ENCODE results near the gene MYL3. TPM values are rescaled to one million over a fixed set of nuclear protein-coding genes. Genes with fewer than 3 reads are reported as not detected.

MYL3 gene
- total and polyA plus RNA-seq, 2 of the 4 experiments (the other 2 are of a cell fraction) = 0.09 TPM; not detected in 1

GRCh38 chr3:46883830-46884185 lies 20.6 kb upstream of the MYL3 start:
- dilution Hi-C loops (cut with HindIII; ENCODE audit: low sequenced_read_pairs, unreplicated experiment) = no loop called here
- H3K9me3 ChIP-seq (ENCODE audit: control insufficient read depth, insufficient read depth, low read length) = no peaks in the 10 kb centered on the region
- no peak for DNase-seq
- H4K91ac ChIP-seq (ENCODE audit: insufficient read depth, low read depth, low read length) = no peak overlapping the region
- H2BK20ac ChIP-seq (ENCODE audit: low read depth, low read length) = no peak overlapping the region
- 30% methylated on average over 2 of the region's 4 CpGs; no CpG with 5 or more reads in 1 of the 2 experiments for WGBS, 2 experiments (ENCODE audit: extremely low coverage in 2 of 2, insufficient read length in 1 of 2)
- no peak overlapping the region for H2AFZ ChIP-seq (replicated peaks; ENCODE audit: low read length, poor library complexity)
- no peaks in the 10 kb centered on the region for H3K4me1 ChIP-seq (ENCODE audit: control insufficient read depth, insufficient read depth, low read length)
- TF ChIP-seq USF2 (IDR thresholded peaks at IDR 0.05; ENCODE audit: low read depth, low read length) (no peak), MAZ (IDR thresholded peaks at IDR 0.05; ENCODE audit: borderline replicate concordance, low read depth, low read length) (no peak), FOS (IDR thresholded peaks at IDR 0.05; ENCODE audit: low read depth, low read length) (no peak), RAD21 (IDR thresholded peaks at IDR 0.05; ENCODE audit: low read length) (no peak), RFX5 (IDR thresholded peaks at IDR 0.05; ENCODE audit: low read depth, low read length) (no peak), CTCF (conservative IDR thresholded peaks at IDR 0.05; ENCODE audit: low read depth, low read length) (no peak), NFE2L2 (IDR thresholded peaks at IDR 0.05; ENCODE audit: low read depth, low read length) (no peak)
- H2BK15ac ChIP-seq (ENCODE audit: low read depth, low read length) = no peak overlapping the region
- no peak overlapping the region for H4K5ac ChIP-seq (ENCODE audit: low read depth, low read length)
- H4K20me1 ChIP-seq (ENCODE audit: insufficient read depth, low read length) = no peaks in the 10 kb centered on the region
- no peaks in the 10 kb centered on the region for H3K9me1 ChIP-seq (ENCODE audit: insufficient read depth, low read length)
- H3K18ac ChIP-seq (ENCODE audit: low read depth, low read length) = no peak overlapping the region
- in situ Hi-C loops (cut with MboI; ENCODE audit: low sequenced_read_pairs) = loop anchor here (25.0 kb wide), 1 partner anchor 397 kb away; the partner anchor contains the start of gene RTP3
- no peak overlapping the region for H2AK5ac ChIP-seq (ENCODE audit: low read depth, low read length)
- no peaks in the 10 kb centered on the region for H3K36me3 ChIP-seq (ENCODE audit: control insufficient read depth, insufficient read depth, low read length)
- H2BK120ac ChIP-seq (ENCODE audit: low read depth, low read length) = no peak overlapping the region
- intact Hi-C loops (cut with micrococcal nuclease) = no loop called here
- no peak overlapping the region for H3K27ac ChIP-seq (ENCODE audit: insufficient read depth, low read length)
- H3K4me3 ChIP-seq (ENCODE audit: insufficient read depth, low read depth, low read length) = no peak overlapping the region
- no peak overlapping the region for H3K14ac ChIP-seq (replicated peaks; ENCODE audit: low read depth, low read length)
- no peak overlapping the region for H4K8ac ChIP-seq (ENCODE audit: low read depth in 2 of 2, low read length in 2 of 2)
- no peak overlapping the region for H2AK9ac ChIP-seq (replicated peaks; ENCODE audit: low read depth, low read length, poor library complexity)
- no peak overlapping the region for H2BK5ac ChIP-seq (ENCODE audit: low read depth, low read length, poor library complexity, severe bottlenecking)
- ChIA-PET CTCF (no interaction called here), POLR2A (ENCODE audit: unreplicated experiment) (no interaction called here)
- H3K79me1 ChIP-seq (ENCODE audit: low read depth in 1 of 2, low read length in 2 of 2) = no peaks in the 10 kb centered on the region
- H3K23ac ChIP-seq (ENCODE audit: low read depth, low read length) = 0 out of 2 replicates have a peak overlapping the region, but pooled peaks have one; percentile 0
- no peak overlapping the region for H3K4ac ChIP-seq (ENCODE audit: low read depth, low read length)
- no peak overlapping the region for H3K9ac ChIP-seq (ENCODE audit: low read depth, low read length)
- H3K4me2 ChIP-seq (ENCODE audit: low read depth, low read length) = no peak overlapping the region; the same call in 1 of the 2 replicates
- peaks cover 72% of the 10 kb centered on the region for H3K27me3 ChIP-seq (ENCODE audit: control insufficient read depth, insufficient read depth, low read length)
- no TSS peak for BruUV-seq (replicated peaks)
- ATAC-seq (ENCODE audit: low read depth) = no peak
- no peak overlapping the region for H3K56ac ChIP-seq (ENCODE audit: extremely low read depth, insufficient read depth, low read length)
